PC-3 (cell line): Measurements from ENCODE around the gene PTPRN2. TPM values are rescaled to one million over a fixed set of nuclear protein-coding genes. Genes with fewer than 3 reads are reported as not detected.

Experiments
- ATAC-seq: fragments of 200-7000 bp; cut with Tn5 transposase; 2 replicates; pipeline ENCODE4 v1.9.1; 2020; ENCODE audit warnings: mild to moderate bottlenecking, moderate library complexity
- BruUV-seq: library from RNA; stranded (reverse); fragments of 400-500 nt; replicated peaks from 2 replicates; lab custom pipeline; 2021; lab: Mats Ljungman, UMichigan
- CTCF ChIA-PET: fragments of 300-600 bp; sonication (Branson Sonifier 250); formaldehyde crosslinking; loops from one replicate; lab custom pipeline; 2022; ENCODE audit warnings: antibody characterized with exemption; lab: Charles Lee
- POLR2A ChIA-PET: fragments of 300-600 bp; sonication (Branson Sonifier 250); formaldehyde crosslinking; loops from one replicate; lab custom pipeline; 2022; ENCODE audit warnings: antibody characterized with exemption; ENCODE audit not compliant: unreplicated experiment; lab: Charles Lee
- DNase-seq: peaks from one replicate; pipeline ENCODE4 v3.0.0-alpha.2; 2015
- H2AFZ ChIP-seq: fragments of 300-600 bp; sonication (generic); 2 replicates; pipeline ENCODE4 v1.6.0; 2016; ENCODE audit warnings: antibody characterized with exemption, low read length
- H3F3A ChIP-seq: fragments of 300-600 bp; sonication (generic); one replicate; pipeline ENCODE4 v1.6.0; 2017; ENCODE audit warnings: antibody characterized with exemption, low read length, control low read depth, mild to moderate bottlenecking; ENCODE audit not compliant: unreplicated experiment
- H3K27ac ChIP-seq: fragments of 300-600 bp; sonication (generic); 2 replicates; pipeline ENCODE4 v1.5.1; 2016; ENCODE audit warnings: mild to moderate bottlenecking, low read length
- H3K27me3 ChIP-seq: fragments of 300-600 bp; sonication (generic); 2 replicates; pipeline ENCODE4 v1.6.1; 2016; ENCODE audit warnings: low read length, mixed read lengths
- H3K36me3 ChIP-seq: fragments of 300-600 bp; sonication (generic); 2 replicates; pipeline ENCODE4 v1.6.1; 2016; ENCODE audit warnings: low read depth, mixed run types, low read length, mixed read lengths
- H3K4me1 ChIP-seq: fragments of 300-600 bp; sonication (generic); 2 replicates; pipeline ENCODE4 v1.5.1; 2016; ENCODE audit warnings: low read length; ENCODE audit not compliant: insufficient read depth
- H3K4me2 ChIP-seq: fragments of 300-600 bp; sonication (generic); 2 replicates; pipeline ENCODE4 v1.6.0; 2016; ENCODE audit warnings: low read length
- H3K4me3 ChIP-seq: fragments of 300-600 bp; sonication (generic); 2 replicates; pipeline ENCODE4 v1.5.1; 2016; ENCODE audit warnings: mild to moderate bottlenecking, low read length, mixed read lengths
- H3K79me2 ChIP-seq: fragments of 300-600 bp; sonication (generic); 2 replicates; pipeline ENCODE4 v1.6.1; 2017; ENCODE audit warnings: low read length, mixed read lengths
- H3K9ac ChIP-seq: fragments of 300-600 bp; sonication (generic); 2 replicates; pipeline ENCODE4 v1.6.0; 2016; ENCODE audit warnings: mild to moderate bottlenecking, low read length
- H3K9me2 ChIP-seq: fragments of 300-600 bp; sonication (generic); replicated peaks from 2 replicates; pipeline ENCODE4 v1.6.1; 2016; ENCODE audit warnings: mixed run types, low read length, mixed read lengths
- H3K9me3 ChIP-seq: fragments of 300-600 bp; sonication (generic); 2 replicates; pipeline ENCODE4 v1.6.1; 2016; ENCODE audit warnings: low read length, mixed read lengths
- H4K20me1 ChIP-seq: fragments of 300-600 bp; sonication (generic); 2 replicates; pipeline ENCODE4 v1.6.1; 2016; ENCODE audit warnings: low read length, mixed read lengths
- EZH2 ChIP-seq: fragments of 300-600 bp; sonication (generic); IDR thresholded peaks from one replicate; pipeline ENCODE4 v1.6.1; 2017; ENCODE audit warnings: antibody characterized with exemption, mild to moderate bottlenecking, low read length; ENCODE audit not compliant: unreplicated experiment
- EZH2phosphoT487 ChIP-seq: fragments of 300-600 bp; sonication (generic); IDR thresholded peaks from 2 replicates; pipeline ENCODE4 v1.6.1; 2018; ENCODE audit warnings: mild to moderate bottlenecking, antibody characterized with exemption, low read length, borderline replicate concordance
- intact Hi-C: fragments of 100-400 bp; cut with micrococcal nuclease; formaldehyde crosslinking; loops from 2 replicates; pipeline ENCODE4 v1.9.0; 2023
- total RNA-seq: library from RNA; depleted of rRNA; stranded (reverse); fragments of >200 nt; gene quantifications from 2 replicates; pipeline ENCODE4 v1.2.3, GENCODE V29; 2014
- TF ChIP-seq, protein P1 (sequence below): fragments of 300-600 bp; sonication (generic); conservative IDR thresholded peaks from 2 replicates; pipeline ENCODE4 v1.5.1; 2017; ENCODE audit warnings: antibody characterized with exemption, low read depth, mild to moderate bottlenecking, low read length

The PTPRN2 gene
- total RNA-seq, 1 experiment from 2014 or later: 3.2 TPM

DNA sequence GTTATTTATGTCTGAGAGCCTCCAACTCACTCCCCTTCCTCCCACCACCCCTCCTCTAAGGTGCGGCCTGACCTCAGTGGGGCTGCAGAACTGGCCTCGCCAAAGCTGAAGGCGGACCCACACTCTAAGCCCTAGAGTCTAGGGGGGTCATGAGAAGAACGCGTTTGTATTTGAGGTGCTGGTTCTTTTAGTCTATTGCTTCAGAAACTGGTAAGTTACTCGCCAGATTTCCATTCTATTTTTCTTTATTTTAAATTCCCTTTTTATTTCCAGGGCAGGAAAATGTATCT lies 893.3 kb downstream of the PTPRN2 start:
- Histone ChIP-seq H3K4me1 (peaks cover 4% of the 10 kb centered on the region; the same call in 1 of the 2 replicates), H3K4me3 (no peak overlapping the region), H3K9me3 (no peaks in the 10 kb centered on the region), H3K9me2 (no peaks in the 10 kb centered on the region), H4K20me1 (no peaks in the 10 kb centered on the region), H3K79me2 (peaks cover 9% of the 10 kb centered on the region), H3K36me3 (no peaks in the 10 kb centered on the region), H3K27ac (no peak overlapping the region), H3K27me3 (peaks cover 12% of the 10 kb centered on the region), H3K4me2 (no peak overlapping the region), H3F3A (no peaks in the 10 kb centered on the region), H3K9ac (no peak overlapping the region), H2AFZ (no peak overlapping the region)
- TF ChIP-seq, protein P1, sequence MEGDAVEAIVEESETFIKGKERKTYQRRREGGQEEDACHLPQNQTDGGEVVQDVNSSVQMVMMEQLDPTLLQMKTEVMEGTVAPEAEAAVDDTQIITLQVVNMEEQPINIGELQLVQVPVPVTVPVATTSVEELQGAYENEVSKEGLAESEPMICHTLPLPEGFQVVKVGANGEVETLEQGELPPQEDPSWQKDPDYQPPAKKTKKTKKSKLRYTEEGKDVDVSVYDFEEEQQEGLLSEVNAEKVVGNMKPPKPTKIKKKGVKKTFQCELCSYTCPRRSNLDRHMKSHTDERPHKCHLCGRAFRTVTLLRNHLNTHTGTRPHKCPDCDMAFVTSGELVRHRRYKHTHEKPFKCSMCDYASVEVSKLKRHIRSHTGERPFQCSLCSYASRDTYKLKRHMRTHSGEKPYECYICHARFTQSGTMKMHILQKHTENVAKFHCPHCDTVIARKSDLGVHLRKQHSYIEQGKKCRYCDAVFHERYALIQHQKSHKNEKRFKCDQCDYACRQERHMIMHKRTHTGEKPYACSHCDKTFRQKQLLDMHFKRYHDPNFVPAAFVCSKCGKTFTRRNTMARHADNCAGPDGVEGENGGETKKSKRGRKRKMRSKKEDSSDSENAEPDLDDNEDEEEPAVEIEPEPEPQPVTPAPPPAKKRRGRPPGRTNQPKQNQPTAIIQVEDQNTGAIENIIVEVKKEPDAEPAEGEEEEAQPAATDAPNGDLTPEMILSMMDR: no peak
- no peak for TF ChIP-seq EZH2phosphoT487
- no peak for TF ChIP-seq EZH2
- ATAC-seq: no peak
- intact Hi-C loops: loop anchor here (5.0 kb wide), 1 partner anchor 262 kb away; no protein-coding TSS in a partner anchor
- ChIA-PET CTCF (no interaction called here), POLR2A (no interaction called here)
- no TSS peak for BruUV-seq
- no peak for DNase-seq

DNA sequence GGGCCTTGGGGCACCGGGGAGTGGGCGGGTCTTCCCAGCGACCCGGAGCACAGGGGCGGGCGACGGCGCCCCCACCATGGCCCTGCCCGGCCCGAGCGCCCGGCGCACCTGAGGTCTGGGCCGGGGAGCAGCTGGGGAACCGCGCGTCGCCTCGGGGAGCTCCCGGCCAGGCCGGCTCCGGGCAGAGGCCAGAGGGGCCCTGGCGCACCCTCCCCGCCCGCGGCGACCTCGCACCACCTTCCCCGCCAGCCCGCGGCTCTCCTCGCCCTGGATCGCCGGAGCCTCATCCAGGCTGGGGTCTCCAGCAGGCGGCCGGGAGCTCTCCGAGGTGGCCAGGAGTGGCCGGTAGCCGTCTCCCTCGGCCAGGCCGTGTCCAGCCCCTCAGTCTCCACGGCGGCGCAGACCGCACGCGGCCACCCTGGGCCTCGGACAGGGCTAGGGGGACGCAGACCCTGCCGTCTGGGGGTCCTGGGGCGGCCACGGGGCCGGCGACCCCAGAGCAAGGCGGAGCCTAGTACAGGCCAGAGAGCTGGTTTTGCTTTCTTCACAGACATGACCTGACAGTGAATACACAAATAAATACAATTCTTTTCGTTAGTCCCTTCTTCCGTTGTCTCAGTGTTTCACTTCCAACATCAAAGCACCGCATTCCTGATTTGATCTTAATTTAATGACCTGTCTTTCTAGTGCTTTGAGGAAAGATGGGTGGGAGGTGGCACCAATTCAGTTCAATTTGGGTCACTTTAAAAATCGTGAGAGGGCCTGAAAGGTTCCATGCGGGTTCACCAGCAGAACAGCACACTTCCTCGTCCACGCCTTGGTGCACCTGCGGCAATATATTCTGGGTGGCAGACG lies 893.9 kb downstream of the PTPRN2 start:
- no TSS peak for BruUV-seq
- H3K4me1 ChIP-seq: peaks cover 5% of the 10 kb centered on the region; the same call in 1 of the 2 replicates
- H2AFZ ChIP-seq: no peak overlapping the region
- no peak overlapping the region for H3K4me2 ChIP-seq
- CTCF ChIA-PET: no interaction called here
- DNase-seq (no peak), ATAC-seq (no peak)
- no peaks in the 10 kb centered on the region for H4K20me1 ChIP-seq
- H3K27ac ChIP-seq: no peak overlapping the region
- H3K79me2 ChIP-seq: peaks cover 11% of the 10 kb centered on the region
- intact Hi-C loops: loop anchor here (5.0 kb wide), 1 partner anchor 261 kb away; no protein-coding TSS in a partner anchor
- H3K9me2 ChIP-seq: no peaks in the 10 kb centered on the region
- TF ChIP-seq EZH2phosphoT487: no peak
- H3K27me3 ChIP-seq: peaks cover 7% of the 10 kb centered on the region
- no peaks in the 10 kb centered on the region for H3K9me3 ChIP-seq
- H3K4me3 ChIP-seq: no peak overlapping the region
- no peak overlapping the region for H3K9ac ChIP-seq
- POLR2A ChIA-PET: no interaction called here
- H3F3A ChIP-seq: no peaks in the 10 kb centered on the region
- no peaks in the 10 kb centered on the region for H3K36me3 ChIP-seq

DNA sequence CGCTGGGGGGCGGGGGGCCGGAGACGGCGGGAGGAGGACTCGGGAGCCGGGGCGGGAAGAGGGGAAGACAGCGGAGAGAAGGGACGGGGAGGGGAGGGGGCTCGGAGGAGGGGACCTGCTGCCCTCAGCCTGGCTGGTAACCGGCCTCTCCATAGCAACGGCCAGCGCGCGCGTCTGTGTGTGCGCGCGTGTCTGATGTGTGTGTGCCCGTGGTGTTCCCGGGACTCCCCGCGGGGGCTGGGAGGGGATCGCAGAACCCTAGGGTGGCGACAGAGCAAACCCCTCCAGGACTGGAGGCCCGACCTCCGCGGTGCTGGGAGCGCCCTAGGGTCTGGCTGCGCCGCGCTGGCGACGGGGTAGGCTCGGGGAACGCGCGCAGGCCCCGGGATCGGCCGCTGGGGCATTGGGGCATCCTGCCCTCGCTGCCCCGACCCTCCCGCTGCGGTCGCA lies 894.5 kb downstream of the PTPRN2 start:
- ChIA-PET CTCF (no interaction called here), POLR2A (no interaction called here)
- Histone ChIP-seq H3K36me3 (no peaks in the 10 kb centered on the region), H3K4me3 (no peak overlapping the region), H3K4me2 (no peak overlapping the region), H3K27ac (no peak overlapping the region), H3K4me1 (peaks cover 5% of the 10 kb centered on the region; the same call in 1 of the 2 replicates), H3K9me3 (no peaks in the 10 kb centered on the region), H4K20me1 (no peaks in the 10 kb centered on the region), H3K9me2 (no peaks in the 10 kb centered on the region), H3F3A (no peaks in the 10 kb centered on the region), H3K79me2 (peaks cover 11% of the 10 kb centered on the region), H2AFZ (no peak overlapping the region), H3K9ac (no peak overlapping the region), H3K27me3 (peaks cover under 1% of the 10 kb centered on the region; the same call in 1 of the 2 replicates)
- BruUV-seq: no TSS peak
- DNase-seq: no peak
- intact Hi-C loops: loop anchor here (5.0 kb wide), 1 partner anchor 261 kb away; no protein-coding TSS in a partner anchor
- TF ChIP-seq EZH2 (no peak), EZH2phosphoT487 (no peak)
- TF ChIP-seq, protein P1: no peak
- no peak for ATAC-seq
